NCI-H1417 treated with DMSO at 0.1 percent for 48 hours (cell line): ENCODE measurements around the gene NBEAL2.

Experiments
- DNase-seq: peaks from one replicate; lab custom pipeline; 2025; lab: John Stamatoyannopoulos, UW

The NBEAL2 gene

DNA sequence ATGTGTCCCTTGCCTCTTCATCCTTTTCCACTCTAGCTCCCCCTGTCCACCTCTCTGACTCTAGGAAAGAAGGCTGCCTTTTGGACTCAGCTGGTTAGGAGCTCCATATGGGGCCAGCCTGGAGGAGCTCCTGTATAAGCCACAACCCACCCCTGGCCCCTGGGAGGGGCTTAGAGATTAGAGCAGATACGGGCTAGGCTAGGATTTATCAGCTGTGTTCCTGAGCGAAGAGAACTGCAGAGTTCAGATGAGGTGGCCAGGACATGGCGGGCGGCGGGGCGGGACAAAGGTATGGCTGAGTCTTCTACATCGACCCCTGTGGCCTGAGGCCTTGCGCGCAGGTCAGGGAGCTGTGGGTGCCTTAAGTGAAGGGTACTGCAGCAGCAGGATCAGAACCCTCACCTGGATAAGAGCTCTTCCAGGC lies 7.9 kb downstream of the NBEAL2 start:
- no peak for DNase-seq

DNA sequence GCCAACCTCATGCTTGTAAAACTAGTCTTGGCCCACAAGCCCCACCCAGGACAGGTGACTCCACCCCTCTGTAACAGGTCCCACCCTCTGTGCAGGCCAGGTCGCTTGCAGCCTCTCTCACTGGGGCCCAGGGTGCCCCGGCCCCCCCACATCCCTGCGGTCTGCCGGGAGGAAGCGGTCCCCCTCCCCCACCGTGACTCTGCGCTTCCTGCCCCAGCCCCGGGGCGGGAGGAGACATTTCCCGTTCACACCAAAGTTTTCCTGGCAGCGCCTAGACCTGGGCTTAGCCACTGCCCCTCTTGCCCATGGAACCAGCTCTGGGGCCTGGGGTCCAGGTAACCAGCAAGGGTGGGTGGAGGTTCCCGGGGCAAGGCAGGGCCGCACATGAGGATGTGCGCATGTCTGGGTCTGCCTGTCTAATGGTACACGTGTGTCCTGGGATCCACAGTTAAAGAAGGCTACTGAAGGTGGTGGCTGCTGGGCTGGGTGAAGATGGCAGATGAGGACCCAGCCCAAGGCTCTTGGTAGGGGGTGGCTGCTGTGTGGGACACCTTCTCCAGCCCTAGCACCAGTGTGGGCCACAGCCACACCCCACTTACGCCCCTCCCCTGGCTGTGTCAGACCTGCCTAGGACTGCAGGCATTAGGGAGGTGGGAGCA lies 8.4 kb downstream of the NBEAL2 start:
- no peak for DNase-seq

- DNase-seq: no peak
Observed at GRCh38 chr3:46988616-46989015, 9.2 kb downstream of the NBEAL2 start.

- no peak for DNase-seq
Observed at GRCh38 chr3:46989146-46989810, 9.8 kb downstream of the NBEAL2 start.

GRCh38 chr3:46990573-46991374 lies 11.3 kb downstream of the NBEAL2 start:
- DNase-seq: no peak

DNA sequence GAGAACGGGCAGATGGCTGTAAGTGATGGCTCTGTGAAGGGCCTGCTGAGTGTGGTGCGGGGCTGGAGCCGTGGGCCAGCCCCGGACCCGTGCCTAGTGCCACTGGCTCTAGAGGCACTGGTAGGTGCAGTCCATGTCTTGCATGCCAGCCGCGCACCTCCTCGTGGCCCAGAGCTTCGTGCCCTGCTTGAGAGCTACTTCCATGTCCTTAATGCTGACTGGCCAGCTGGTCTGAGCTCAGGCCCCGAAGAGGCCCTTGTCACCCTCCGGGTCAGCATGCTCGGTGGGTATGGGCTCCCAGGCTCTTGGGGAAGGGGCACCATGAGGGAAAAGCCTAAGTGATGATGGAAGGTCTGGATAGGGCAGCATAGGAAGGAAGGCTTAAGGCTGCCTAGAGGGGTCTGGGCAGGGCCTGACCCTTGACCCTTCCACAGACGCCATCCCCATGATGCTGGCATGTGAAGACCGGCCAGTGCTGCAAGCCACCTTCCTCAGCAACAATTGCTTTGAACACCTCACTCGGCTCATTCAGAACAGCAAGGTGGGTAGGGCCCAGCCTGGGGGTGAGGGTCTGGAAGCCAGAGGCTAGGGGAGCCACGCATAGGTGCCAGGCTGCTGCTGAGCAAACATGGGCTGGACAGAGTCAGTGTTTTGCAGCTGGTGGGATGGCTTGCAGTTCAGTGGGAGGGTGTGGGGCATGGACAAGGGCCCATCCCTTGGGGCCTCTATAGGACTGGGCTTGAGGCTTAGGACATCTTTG lies 12.1 kb downstream of the NBEAL2 start:
- no peak for DNase-seq

DNA sequence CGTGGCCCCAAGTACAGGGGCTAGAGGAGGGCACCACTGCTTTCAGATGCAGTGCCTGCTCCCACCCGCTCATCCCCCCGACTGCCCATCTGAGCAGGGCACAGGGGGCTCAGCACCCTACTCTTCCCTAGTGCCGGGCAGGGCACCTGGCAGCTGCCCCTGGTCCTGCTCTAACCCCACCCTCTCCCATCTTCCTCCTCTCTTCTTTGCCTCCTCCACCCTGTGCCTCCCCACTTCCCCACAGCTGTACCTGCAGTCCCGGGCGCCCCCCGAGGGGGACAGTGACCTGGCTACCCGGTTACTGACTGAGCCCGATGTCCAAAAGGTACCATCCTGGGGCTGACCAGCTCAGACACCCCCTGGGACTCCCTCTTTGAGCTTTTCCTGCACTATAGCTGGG lies 12.8 kb downstream of the NBEAL2 start:
- no peak for DNase-seq

DNA sequence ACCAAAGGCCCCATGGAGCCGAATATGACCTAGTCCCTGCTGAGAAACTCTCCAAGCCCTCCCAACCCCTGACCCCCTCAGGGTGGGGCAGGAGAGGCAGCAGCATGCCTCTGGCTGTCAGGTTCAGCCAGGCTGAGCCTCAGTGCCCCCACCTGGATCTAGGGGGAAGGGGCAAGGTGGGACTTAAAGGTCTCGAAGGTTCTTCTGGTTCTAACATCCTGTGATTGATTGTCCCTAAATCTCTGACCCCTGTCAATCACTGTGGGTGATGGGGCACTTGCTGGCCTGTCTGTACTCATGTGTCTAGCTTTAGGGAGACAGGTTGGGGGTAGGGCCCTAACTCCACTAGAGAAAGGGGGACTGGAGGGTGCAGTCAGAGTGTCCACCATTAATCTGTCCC lies 13.8 kb downstream of the NBEAL2 start:
- no peak for DNase-seq

GRCh38 chr3:46993986-46994385 lies 14.5 kb downstream of the NBEAL2 start:
- DNase-seq: no peak

- DNase-seq: no peak
Observed at GRCh38 chr3:46994801-46995731, 15.6 kb downstream of the NBEAL2 start.

- no peak for DNase-seq
Observed at GRCh38 chr3:46995901-46996562, 16.6 kb downstream of the NBEAL2 start.

DNA sequence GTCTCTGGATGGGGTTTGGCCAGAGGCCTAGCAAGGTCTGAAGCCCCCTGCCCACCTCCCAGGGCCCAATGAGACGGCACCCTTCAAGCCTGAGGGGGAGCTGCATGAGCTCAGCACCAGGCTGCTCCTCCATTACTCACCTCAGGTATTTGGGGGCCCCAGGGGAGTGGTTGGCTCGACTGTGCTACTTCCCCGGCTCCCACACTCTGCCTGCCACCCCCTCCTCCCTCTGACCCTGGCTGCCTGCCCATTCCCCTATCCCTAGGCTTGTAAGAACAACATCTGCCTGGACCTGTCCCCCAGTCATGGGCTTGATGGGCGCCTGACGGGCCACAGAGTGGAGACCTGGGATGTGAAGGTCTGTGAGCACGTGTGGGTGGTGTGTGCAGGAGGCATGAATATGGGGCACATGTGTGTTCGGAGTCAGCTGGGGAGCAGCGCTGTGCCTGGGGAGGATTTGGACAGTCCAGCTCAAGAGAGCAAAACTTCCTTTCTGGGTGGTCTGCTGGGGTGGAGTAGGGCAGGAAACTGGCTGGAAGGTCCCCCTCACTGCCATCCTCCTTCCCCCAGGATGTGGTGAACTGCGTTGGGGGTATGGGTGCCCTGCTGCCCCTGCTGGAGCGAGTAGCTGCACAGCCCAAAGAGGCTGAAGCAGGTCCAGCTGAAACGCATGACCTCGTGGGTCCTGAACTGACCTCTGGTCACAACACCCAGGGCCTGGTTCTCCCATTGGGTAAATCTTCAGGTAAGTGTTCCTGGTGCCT lies 17.4 kb downstream of the NBEAL2 start:
- no peak for DNase-seq

GRCh38 chr3:46997453-46998091 lies 18.1 kb downstream of the NBEAL2 start:
- no peak for DNase-seq

DNA sequence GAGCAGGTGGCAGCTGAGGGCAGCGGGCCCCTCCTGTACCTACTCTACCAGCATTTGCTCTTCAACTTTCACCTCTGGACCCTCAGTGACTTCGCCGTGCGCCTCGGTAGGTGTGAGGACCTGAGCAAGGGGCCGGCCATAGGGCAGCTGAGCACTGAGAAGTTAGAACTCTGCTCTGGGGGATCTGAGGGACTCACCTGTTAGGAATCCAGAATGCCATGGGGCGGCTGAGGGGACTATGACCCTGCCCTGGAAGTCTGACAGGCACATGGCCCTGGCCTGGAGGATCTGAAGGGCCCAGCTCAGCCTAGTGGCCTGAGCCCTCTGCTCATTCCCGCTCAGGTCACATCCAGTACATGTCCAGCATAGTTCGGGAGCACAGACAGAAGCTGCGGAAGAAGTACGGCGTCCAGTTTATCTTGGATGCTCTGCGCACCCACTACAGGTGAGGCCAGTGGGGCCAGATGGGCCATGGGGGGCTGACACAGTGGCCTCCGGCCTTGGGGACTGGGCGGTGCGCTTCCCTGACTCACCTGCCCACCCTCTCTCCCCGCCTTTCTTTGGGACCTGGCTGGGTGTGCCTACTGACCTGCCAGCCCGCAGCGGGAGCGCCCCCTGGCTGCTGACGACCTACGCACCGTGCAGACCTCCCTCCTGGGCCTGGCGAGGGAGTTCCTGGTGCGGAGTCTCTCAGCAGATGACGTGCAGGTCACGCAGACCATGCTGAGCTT lies 18.8 kb downstream of the NBEAL2 start:
- no peak for DNase-seq

DNA sequence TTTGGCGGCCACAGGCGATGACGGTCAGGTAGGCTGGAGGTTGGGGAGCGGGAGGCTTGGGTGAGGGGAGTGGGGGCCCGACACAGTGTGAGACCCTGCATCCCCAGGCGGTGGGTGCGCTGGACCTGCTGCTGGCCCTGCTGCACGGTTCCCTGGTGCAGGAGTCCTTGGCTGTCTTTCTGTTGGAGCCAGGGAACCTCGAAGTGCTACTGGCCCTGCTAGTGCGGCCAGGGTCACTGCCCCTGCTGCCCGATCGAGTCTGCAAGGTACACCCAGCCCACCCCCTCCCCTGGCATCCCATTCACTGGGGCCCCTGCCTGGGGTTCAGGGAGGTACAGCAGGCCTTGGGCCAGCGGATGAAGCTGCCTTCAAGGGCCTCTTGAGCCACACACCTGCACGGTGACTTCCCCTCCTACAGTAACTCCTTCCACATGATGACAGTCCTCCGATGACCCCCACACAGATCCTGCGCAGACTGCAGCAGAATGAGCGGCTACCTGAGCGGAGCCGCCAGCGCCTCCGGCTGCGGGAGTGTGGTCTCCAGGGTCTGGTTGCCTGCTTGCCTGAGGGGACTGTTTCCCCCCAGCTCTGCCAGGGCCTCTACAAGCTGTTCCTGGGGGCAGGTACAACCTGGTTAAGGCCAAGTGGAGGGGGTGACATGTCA lies 19.5 kb downstream of the NBEAL2 start:
- no peak for DNase-seq

DNA sequence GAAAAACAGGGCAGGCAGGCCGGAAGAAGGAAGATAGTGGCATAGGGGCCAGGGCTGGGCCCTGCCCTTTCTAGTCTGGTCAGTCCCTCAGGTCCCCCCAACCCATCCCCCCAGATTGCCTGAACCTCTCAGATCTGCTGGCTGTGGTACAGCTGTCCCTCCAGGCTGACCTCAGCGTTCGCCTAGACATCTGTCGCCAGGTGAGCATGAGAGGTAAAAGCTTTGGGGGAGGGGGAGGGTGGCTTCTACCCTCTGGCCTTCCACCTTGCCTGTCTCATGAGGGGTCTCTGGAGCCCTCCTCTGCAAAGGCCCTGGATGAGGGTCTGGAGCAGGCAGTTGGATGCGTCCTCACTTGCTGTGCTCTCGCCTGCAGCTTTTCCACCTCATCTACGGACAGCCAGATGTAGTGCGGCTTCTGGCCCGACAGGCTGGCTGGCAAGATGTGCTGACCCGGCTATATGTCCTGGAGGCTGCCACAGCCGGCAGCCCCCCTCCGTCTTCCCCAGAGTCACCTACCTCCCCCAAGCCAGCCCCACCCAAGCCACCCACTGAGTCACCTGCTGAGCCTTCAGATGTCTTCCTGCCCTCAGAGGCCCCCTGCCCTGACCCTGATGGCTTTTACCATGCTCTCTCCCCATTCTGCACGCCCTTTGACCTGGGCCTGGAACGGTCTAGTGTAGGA lies 20.2 kb downstream of the NBEAL2 start:
- no peak for DNase-seq

DNA sequence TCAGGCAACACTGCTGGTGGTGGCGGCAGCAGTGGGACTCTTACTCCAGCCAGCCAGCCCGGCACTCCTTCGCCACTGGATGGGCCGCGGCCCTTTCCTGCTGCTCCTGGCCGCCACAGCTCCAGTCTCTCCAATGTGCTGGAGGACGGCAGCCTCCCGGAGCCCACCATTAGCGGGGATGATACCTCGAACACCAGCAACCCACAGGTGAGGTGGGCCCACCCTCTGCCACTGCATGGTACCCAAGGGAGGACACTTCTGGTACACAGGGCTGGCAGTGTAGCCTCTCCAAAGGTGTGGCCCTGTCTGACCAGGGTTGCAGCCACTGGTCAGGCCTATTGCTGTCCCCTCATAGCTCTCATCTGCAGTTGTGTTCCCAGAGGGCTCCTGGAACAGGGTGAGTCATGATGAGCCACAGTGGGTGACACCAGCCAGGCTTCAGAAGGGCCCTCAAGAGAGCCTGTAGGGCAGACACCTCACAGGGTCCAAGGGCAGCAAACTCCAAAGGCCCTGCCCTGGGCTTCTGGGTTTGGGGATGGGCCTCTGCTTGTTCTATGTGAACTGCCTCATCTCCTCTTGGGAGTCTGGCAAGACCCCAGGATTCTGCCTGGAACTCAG lies 20.8 kb downstream of the NBEAL2 start:
- no peak for DNase-seq
